IMR-90 (cell line): ENCODE measurements around the gene AHNAK2. TPM values are rescaled to one million over a fixed set of nuclear protein-coding genes. Genes with fewer than 3 reads are reported as not detected.
A peak's percentile ranks its signal among the peaks of the same experiment; 100 is the strongest.

Source experiments
- ATAC-seq: fragments of 200-7000 bp; cut with Tn5 transposase; 2 replicates; pipeline ENCODE4 v1.9.1; 2020; ENCODE audit warnings: low read depth, mild to moderate bottlenecking, moderate library complexity
- BruUV-seq: library from RNA; stranded (reverse); fragments of 400-500 nt; replicated peaks from 2 replicates; lab custom pipeline; 2021; lab: Mats Ljungman, UMichigan
- CTCF ChIA-PET: fragments of 300-600 bp; formaldehyde crosslinking; extraction: SDS; loops from one replicate; lab custom pipeline; 2021; ENCODE audit warnings: antibody characterized with exemption; lab: Yijun Ruan, JAX
- POLR2A ChIA-PET: fragments of 300-600 bp; sonication (Branson Sonifier 250); formaldehyde crosslinking; loops from one replicate; lab custom pipeline; 2022; ENCODE audit warnings: antibody characterized with exemption; ENCODE audit not compliant: unreplicated experiment; lab: Charles Lee
- DNase-seq: peaks from one replicate; pipeline ENCODE4 v3.0.0; 2013
- H2AFZ ChIP-seq: replicated peaks from 2 replicates; pipeline ENCODE3; 2013; ENCODE audit warnings: low read length, mild to moderate bottlenecking; ENCODE audit not compliant: poor library complexity
- H2AK5ac ChIP-seq: 2 replicates; pipeline ENCODE4 v1.6.1; 2013; ENCODE audit warnings: low read depth, low read length, inconsistent platforms
- H2AK9ac ChIP-seq: replicated peaks from 2 replicates; pipeline ENCODE3; 2013; ENCODE audit warnings: mild to moderate bottlenecking, low read depth, low read length, moderate library complexity; ENCODE audit not compliant: poor library complexity
- H2BK120ac ChIP-seq: 2 replicates; pipeline ENCODE4 v1.6.1; 2013; ENCODE audit warnings: low read depth, low read length, inconsistent platforms
- H2BK15ac ChIP-seq: 3 replicates; pipeline ENCODE4 v1.6.1; 2013; ENCODE audit warnings: low read depth, low read length, inconsistent platforms
- H2BK20ac ChIP-seq: 2 replicates; pipeline ENCODE4 v1.6.1; 2013; ENCODE audit warnings: low read depth, mild to moderate bottlenecking, inconsistent platforms, low read length, moderate library complexity
- H2BK5ac ChIP-seq: 2 replicates; pipeline ENCODE4 v1.6.1; 2013; ENCODE audit warnings: mild to moderate bottlenecking, low read depth, low read length, inconsistent platforms; ENCODE audit not compliant: poor library complexity, severe bottlenecking
- H3K14ac ChIP-seq: replicated peaks from 2 replicates; pipeline ENCODE4 v1.6.1; 2013; ENCODE audit warnings: low read depth, low read length, inconsistent platforms
- H3K18ac ChIP-seq: 2 replicates; pipeline ENCODE4 v1.6.1; 2013; ENCODE audit warnings: low read depth, low read length, control low read depth
- H3K23ac ChIP-seq: 2 replicates; pipeline ENCODE4 v1.6.1; 2013; ENCODE audit warnings: low read depth, low read length, inconsistent platforms
- H3K27ac ChIP-seq: 2 replicates; pipeline ENCODE4 v1.5.1; 2013; ENCODE audit warnings: mild to moderate bottlenecking, control low read depth, low read length; ENCODE audit not compliant: insufficient read depth
- H3K27me3 ChIP-seq: 2 replicates; pipeline ENCODE4 v1.6.1; 2013; ENCODE audit warnings: low read length; ENCODE audit not compliant: control insufficient read depth, insufficient read depth
- H3K36me3 ChIP-seq: 2 replicates; pipeline ENCODE4 v1.6.1; 2013; ENCODE audit warnings: low read length, mixed read lengths; ENCODE audit not compliant: control insufficient read depth, insufficient read depth
- H3K4ac ChIP-seq: 2 replicates; pipeline ENCODE4 v1.6.1; 2013; ENCODE audit warnings: low read depth, low read length, inconsistent platforms
- H3K4me1 ChIP-seq: 2 replicates; pipeline ENCODE4 v1.6.1; 2013; ENCODE audit warnings: low read length, mixed read lengths; ENCODE audit not compliant: control insufficient read depth, insufficient read depth
- H3K4me2 ChIP-seq: 2 replicates; pipeline ENCODE4 v1.6.1; 2013; ENCODE audit warnings: low read depth, mild to moderate bottlenecking, control low read depth, low read length, moderate library complexity
- H3K4me3 ChIP-seq: 2 replicates; pipeline ENCODE4 v1.5.1; 2013; ENCODE audit warnings: low read depth, mild to moderate bottlenecking, control low read depth, low read length, moderate library complexity; ENCODE audit not compliant: insufficient read depth
- H3K56ac ChIP-seq: 2 replicates; pipeline ENCODE4 v1.6.1; 2013; ENCODE audit warnings: low read length, inconsistent platforms; ENCODE audit not compliant: insufficient read depth; ENCODE audit errors: extremely low read depth
- H3K79me1 ChIP-seq, 2 experiments: 2 replicates each; pipeline ENCODE4 v1.6.1; 2013; ENCODE audit warnings: low read length in 2 of 2, inconsistent platforms in 1 of 2, low read depth in 1 of 2
- H3K9ac ChIP-seq: 2 replicates; pipeline ENCODE4 v1.6.1; 2013; ENCODE audit warnings: low read depth, low read length, control low read depth
- H3K9me1 ChIP-seq: 2 replicates; pipeline ENCODE4 v1.6.1; 2013; ENCODE audit warnings: low read length, inconsistent platforms; ENCODE audit not compliant: insufficient read depth
- H3K9me3 ChIP-seq: 2 replicates; pipeline ENCODE4 v1.6.1; 2013; ENCODE audit warnings: low read length; ENCODE audit not compliant: control insufficient read depth, insufficient read depth
- H4K20me1 ChIP-seq: 2 replicates; pipeline ENCODE4 v1.6.1; 2013; ENCODE audit warnings: low read length, inconsistent platforms; ENCODE audit not compliant: insufficient read depth
- H4K5ac ChIP-seq: 2 replicates; pipeline ENCODE4 v1.6.1; 2013; ENCODE audit warnings: mild to moderate bottlenecking, low read depth, low read length, control low read depth
- H4K8ac ChIP-seq, 2 experiments: 2 replicates each; pipeline ENCODE4 v1.6.1; 2013; ENCODE audit warnings: low read depth in 2 of 2, low read length in 2 of 2, control low read depth in 1 of 2, inconsistent platforms in 1 of 2
- H4K91ac ChIP-seq: 2 replicates; pipeline ENCODE4 v1.6.1; 2013; ENCODE audit warnings: low read depth, low read length, inconsistent platforms; ENCODE audit not compliant: insufficient read depth
- BHLHE40 ChIP-seq: fragments of 150-350 bp; IDR thresholded peaks from 2 replicates; pipeline ENCODE4 v1.6.1; 2016; ENCODE audit warnings: mild to moderate bottlenecking, low read depth, low read length
- CEBPB ChIP-seq: IDR thresholded peaks from 2 replicates; pipeline ENCODE4 v1.6.1; 2012; ENCODE audit warnings: low read depth, low read length, improper control_type of control experiment
- CHD1 ChIP-seq: IDR thresholded peaks from 2 replicates; pipeline ENCODE4 v1.6.1; 2012; ENCODE audit warnings: low read depth, low read length, improper control_type of control experiment
- FOS ChIP-seq: fragments of 150-350 bp; IDR thresholded peaks from 2 replicates; pipeline ENCODE4 v1.6.1; 2016; ENCODE audit warnings: low read depth, low read length
- MAZ ChIP-seq: IDR thresholded peaks from 2 replicates; pipeline ENCODE4 v1.6.1; 2012; ENCODE audit warnings: low read depth, mild to moderate bottlenecking, low read length, improper control_type of control experiment, moderate library complexity, borderline replicate concordance
- MXI1 ChIP-seq: IDR thresholded peaks from 2 replicates; pipeline ENCODE4 v1.6.1; 2012; ENCODE audit warnings: low read depth, mild to moderate bottlenecking, low read length, moderate library complexity, borderline replicate concordance
- RCOR1 ChIP-seq: IDR thresholded peaks from 2 replicates; pipeline ENCODE4 v1.6.1; 2012; ENCODE audit warnings: mild to moderate bottlenecking, low read length, improper control_type of control experiment; ENCODE audit not compliant: insufficient replicate concordance
- SMC3 ChIP-seq: fragments of 150-350 bp; IDR thresholded peaks from 2 replicates; pipeline ENCODE4 v1.6.1; 2016; ENCODE audit warnings: low read depth, mild to moderate bottlenecking, antibody characterized with exemption, low read length, moderate library complexity
- WGBS, 2 experiments: methylation state at CpG; one replicate each; pipeline versions ENCODE4 v1.1.5 to v1.1.7; 2013; ENCODE audit warnings: missing lambda C conversion rate in 2 of 2; ENCODE audit not compliant: insufficient read length in 1 of 2; ENCODE audit errors: extremely low coverage in 2 of 2; 5-methylcytosine and 5-hydroxymethylcytosine counted together
- dilution Hi-C: fragments of 300-500 bp; cut with HindIII; formaldehyde crosslinking; loops from one replicate; pipeline ENCODE4 v1.14.3; 2018; ENCODE audit warnings: low sequenced_read_pairs; ENCODE audit not compliant: unreplicated experiment
- in situ Hi-C: fragments of 300-500 bp; cut with MboI; formaldehyde crosslinking; loops from 3 replicates; pipeline ENCODE4 v1.14.3; 2019; ENCODE audit warnings: low sequenced_read_pairs, inconsistent platforms, mixed read lengths
- intact Hi-C: fragments of 100-400 bp; cut with micrococcal nuclease; formaldehyde crosslinking; loops from 2 replicates; pipeline ENCODE4 v1.10.0; 2022
- polyA plus RNA-seq, 3 experiments: library from polyadenylated mRNA; depleted of rRNA; stranded (reverse); fragments of >200 nt; gene quantifications; 2 replicates each; pipeline ENCODE4 v1.2.3, GENCODE V29; 2012; ENCODE audit warnings: low replicate concordance in 1 of 3
- total RNA-seq: library from RNA; depleted of rRNA; stranded (reverse); fragments of >200 nt; gene quantifications from 2 replicates; pipeline ENCODE4 v1.2.3, GENCODE V29; 2012
- TF ChIP-seq, protein P1 (sequence below): fragments of 150-350 bp; IDR thresholded peaks from 2 replicates; pipeline ENCODE4 v1.6.1; 2017; ENCODE audit warnings: mild to moderate bottlenecking, antibody characterized with exemption, low read length, low read depth

The AHNAK2 gene
- total and polyA plus RNA-seq, 2 of the 4 experiments (the other 2 are of a cell fraction), result 2.6 to 7.9 TPM

DNA sequence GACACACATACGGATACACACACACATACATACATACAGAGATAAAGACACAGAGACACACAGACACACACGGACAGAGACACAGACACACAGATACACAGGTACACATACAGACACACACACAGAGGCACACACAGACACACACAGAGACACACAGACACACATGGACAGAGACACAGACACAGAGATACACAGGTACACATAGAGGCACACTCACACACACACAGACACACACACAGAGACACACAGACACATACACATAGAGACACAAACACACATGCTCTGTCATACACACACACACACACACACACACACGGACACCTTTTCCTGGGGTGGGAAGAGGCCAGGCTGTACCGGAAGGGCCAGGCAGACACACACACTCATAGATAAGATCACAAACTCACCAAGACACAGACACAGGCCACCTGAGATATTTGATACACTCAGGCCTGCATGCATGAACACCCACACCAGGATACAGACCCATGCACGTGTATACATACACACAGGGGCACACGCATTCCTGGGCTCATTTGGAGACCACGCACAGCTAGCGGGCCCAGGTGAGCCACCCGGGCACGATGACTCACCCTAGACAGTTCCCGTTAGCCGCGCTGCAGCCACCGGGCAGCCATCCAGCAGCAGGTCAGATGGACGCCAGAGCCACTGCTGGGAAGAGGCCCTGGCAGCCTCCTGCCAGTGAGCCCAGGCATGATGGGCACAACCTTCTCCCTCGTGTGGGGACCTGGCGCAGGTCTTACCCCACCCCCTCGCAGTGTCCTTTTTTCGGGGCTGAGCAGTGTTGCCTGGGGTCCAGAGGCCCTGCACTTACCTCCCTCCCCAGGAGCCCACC, 1.8 kb upstream of the AHNAK2 start:
- no peak for TF ChIP-seq SMC3
- 0 out of 2 replicates have a peak, but pooled peaks have one; percentile 23 for TF ChIP-seq MXI1
- no peak for TF ChIP-seq CEBPB
- TF ChIP-seq CHD1, result no peak
- TF ChIP-seq FOS, result 0 out of 2 replicates have a peak, but pooled peaks have one; percentile 30
- TF ChIP-seq RCOR1, result no peak
- no peak for TF ChIP-seq MAZ
- TF ChIP-seq, protein P1, sequence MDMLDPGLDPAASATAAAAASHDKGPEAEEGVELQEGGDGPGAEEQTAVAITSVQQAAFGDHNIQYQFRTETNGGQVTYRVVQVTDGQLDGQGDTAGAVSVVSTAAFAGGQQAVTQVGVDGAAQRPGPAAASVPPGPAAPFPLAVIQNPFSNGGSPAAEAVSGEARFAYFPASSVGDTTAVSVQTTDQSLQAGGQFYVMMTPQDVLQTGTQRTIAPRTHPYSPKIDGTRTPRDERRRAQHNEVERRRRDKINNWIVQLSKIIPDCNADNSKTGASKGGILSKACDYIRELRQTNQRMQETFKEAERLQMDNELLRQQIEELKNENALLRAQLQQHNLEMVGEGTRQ, result no peak
- TF ChIP-seq BHLHE40, result 0 out of 2 replicates have a peak, but pooled peaks have one; percentile 16
- 0 out of 2 replicates have a peak, but pooled peaks cover 3% of the 10 kb centered on the region for H3K9me1 ChIP-seq
- H3K9me3 ChIP-seq, result no peaks in the 10 kb centered on the region
- no peak overlapping the region for H4K5ac ChIP-seq
- WGBS, 2 experiments, result 67% methylated on average over 12 of the region's 19 CpGs; no CpG with 5 or more reads in 1 of the 2 experiments
- peak overlapping the region; percentile 31 for H3K23ac ChIP-seq
- peak overlapping the region; percentile 50 for H2AFZ ChIP-seq
- no peak for ATAC-seq
- peak overlapping the region; percentile 75; the same call in 1 of the 2 replicates for H3K14ac ChIP-seq
- no peak overlapping the region for H3K9ac ChIP-seq
- H3K4me3 ChIP-seq, result no peak overlapping the region
- no peaks in the 10 kb centered on the region for H3K36me3 ChIP-seq
- H3K4me2 ChIP-seq, result no peak overlapping the region
- H2BK5ac ChIP-seq, result peak overlapping the region; percentile 36
- no peaks in the 10 kb centered on the region for H3K27me3 ChIP-seq
- H3K4me1 ChIP-seq, result peaks cover 10% of the 10 kb centered on the region; the same call in 1 of the 2 replicates
- H3K27ac ChIP-seq, result no peak overlapping the region
- no peak overlapping the region; the same call in 1 of the 2 replicates for H3K56ac ChIP-seq
- intact Hi-C loops, result no loop called here
- H2BK20ac ChIP-seq, result no peak overlapping the region
- DNase-seq, result peak; percentile 38
- H4K91ac ChIP-seq, result no peak overlapping the region
- dilution Hi-C loops, result no loop called here
- peak overlapping the region; percentile 26 for H2AK9ac ChIP-seq
- H2BK120ac ChIP-seq, result 0 out of 2 replicates have a peak overlapping the region, but pooled peaks have one; percentile 31
- H2AK5ac ChIP-seq, result peak overlapping the region; percentile 66; the same call in 1 of the 2 replicates
- H2BK15ac ChIP-seq, result 0 out of 3 replicates have a peak overlapping the region, but pooled peaks have one; percentile 76
- no TSS peak for BruUV-seq
- ChIA-PET POLR2A (no interaction called here), CTCF (interaction anchor here (0.6 kb wide), 1 partner anchor 33 kb away, joined by 3 read pairs; no protein-coding TSS in a partner anchor)
- H4K8ac ChIP-seq, result no peak overlapping the region
- no peak overlapping the region for H3K18ac ChIP-seq
- no peaks in the 10 kb centered on the region for H3K79me1 ChIP-seq
- in situ Hi-C loops, result no loop called here
- 0 out of 2 replicates have a peak overlapping the region, but pooled peaks have one; percentile 16 for H3K4ac ChIP-seq
- 0 out of 2 replicates have a peak, but pooled peaks cover 3% of the 10 kb centered on the region for H4K20me1 ChIP-seq
